Measurements from ENCODE around the gene TRIM39.

The TRIM39 gene

DNA sequence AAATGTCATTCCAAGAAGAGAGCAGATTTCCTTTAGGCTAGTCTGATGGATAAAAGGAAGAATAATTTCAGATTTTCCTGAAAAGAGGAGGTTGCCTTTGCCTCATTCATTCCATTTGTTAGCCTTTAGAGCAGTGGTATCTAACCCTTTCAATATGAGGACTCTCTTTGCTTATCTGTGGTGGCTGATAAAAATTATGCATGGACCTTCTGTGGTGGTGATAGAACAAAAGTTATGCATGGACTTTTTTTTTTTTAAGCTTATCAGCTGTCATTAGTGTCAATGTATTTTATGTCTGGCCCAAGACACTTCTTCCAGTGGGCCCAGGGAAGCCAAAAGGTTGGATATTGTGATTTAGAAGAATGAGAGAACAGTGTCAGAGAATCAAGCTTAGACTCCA lies 1.7 kb downstream of the TRIM39 start:
- DNase-seq = no peak

DNA sequence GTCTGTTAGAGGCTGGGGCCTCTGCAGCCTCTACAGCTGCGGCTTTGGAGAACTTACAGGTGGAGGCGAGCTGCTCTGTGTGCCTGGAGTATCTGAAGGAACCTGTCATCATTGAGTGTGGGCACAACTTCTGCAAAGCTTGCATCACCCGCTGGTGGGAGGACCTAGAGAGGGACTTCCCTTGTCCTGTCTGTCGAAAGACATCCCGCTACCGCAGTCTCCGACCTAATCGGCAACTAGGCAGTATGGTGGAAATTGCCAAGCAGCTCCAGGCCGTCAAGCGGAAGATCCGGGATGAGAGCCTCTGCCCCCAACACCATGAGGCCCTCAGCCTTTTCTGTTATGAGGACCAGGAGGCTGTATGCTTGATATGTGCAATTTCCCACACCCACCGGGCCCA lies 2.6 kb downstream of the TRIM39 start:
- no peak for DNase-seq

DNA sequence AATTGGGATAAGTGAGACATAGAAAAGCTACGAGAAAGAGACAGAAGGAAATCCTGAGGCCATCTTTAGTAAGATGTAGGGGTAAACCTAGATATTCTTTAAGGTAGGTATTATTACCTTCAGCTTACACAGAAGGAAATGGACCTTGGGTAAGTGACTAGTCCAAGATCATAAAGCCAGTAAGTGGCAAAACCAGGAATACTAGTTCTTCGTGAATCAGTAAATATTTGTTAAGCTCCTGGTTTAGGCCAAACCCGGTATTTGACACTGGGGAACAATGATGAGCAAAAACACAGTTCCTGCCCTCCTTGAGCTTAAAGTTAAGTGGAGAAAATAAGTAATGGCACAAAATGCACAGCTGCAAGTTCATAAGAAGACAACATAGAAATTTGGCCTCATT lies 5.3 kb downstream of the TRIM39 start:
- no peak for DNase-seq

DNA sequence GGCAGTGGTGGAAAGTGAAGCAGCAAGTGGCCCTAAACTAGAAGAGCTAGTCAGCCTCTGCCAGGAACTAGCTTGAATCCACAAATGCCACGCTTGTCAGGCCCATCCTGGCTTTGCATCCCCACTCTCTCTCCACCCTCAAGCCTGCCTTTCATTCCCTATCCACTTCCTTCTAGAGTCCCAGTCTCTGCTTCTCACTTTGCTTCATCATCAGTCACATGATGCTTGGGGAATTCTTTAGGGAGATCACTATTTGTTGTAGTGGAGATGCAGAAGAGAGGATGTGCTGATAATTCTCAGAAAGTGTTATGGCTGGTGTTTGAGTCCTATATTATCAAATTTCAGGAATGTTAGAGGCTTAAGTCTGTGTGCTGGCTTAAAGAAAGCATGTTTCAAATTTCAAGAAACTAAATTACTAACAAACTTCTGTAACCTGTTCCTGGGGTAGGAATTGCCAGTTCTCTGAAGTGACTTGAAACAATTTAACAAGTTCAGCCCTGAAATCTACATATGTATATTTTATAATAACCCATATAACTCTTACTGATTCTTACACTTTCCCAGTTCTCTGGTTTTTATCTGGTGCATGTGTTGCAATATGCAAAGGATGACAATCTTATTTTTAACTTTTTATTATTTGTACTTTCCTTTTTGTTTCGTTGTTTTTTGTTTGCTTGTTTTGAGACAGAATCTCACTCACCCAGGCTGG lies 7.5 kb downstream of the TRIM39 start:
- DNase-seq = no peak

DNA sequence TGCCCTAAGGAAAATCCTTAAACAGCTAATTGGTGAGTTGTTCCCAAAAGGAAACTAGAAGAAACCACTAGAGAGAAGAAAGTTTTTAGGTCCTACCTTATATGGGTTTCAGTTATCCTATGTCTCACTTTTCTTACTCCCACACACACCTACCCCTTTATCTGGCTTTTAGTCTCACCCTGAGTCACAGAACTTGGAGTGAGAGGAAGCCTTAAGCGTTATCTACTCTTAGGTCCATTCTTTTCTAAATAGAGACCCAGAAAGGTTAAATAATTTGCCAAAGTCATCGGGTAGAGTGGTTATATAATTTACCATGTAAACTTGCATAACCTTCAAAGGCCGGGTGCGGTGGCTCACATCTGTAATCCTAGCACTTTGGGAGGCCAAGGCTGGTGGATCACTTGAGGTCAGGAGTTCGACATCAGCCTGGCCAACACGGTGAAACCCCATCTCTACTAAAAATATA lies 13.9 kb downstream of the TRIM39 start:
- DNase-seq = no peak

DNA sequence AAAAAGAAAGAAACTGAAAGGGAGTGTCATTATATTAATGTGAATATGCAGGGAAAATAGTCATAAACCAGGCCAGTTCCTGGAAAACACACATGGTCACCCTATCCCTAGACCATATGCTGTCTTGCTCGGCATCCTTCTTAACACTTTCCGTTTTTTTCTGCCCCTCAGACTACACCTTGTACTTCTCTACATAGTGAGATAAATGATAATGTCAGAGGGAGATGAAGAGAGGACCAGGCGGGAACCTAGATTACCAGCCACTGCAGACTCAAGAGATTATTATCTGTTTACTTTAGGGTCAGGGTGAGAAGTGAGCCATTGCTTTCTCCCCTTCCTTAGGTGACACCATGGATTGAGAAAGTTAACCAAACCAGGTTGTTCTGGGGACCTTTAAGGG lies 14.5 kb downstream of the TRIM39 start:
- DNase-seq = no peak

DNA sequence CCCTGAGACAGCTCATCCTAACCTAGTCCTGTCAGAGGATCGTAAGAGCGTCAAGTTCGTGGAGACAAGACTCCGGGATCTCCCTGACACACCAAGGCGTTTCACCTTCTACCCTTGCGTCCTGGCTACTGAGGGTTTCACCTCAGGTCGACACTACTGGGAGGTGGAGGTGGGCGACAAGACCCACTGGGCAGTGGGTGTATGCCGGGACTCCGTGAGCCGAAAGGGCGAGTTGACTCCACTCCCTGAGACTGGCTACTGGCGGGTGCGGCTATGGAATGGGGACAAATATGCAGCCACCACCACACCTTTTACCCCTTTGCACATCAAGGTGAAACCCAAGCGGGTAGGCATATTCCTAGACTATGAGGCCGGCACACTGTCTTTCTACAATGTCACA lies 15.0 kb downstream of the TRIM39 start:
- DNase-seq = no peak

DNA sequence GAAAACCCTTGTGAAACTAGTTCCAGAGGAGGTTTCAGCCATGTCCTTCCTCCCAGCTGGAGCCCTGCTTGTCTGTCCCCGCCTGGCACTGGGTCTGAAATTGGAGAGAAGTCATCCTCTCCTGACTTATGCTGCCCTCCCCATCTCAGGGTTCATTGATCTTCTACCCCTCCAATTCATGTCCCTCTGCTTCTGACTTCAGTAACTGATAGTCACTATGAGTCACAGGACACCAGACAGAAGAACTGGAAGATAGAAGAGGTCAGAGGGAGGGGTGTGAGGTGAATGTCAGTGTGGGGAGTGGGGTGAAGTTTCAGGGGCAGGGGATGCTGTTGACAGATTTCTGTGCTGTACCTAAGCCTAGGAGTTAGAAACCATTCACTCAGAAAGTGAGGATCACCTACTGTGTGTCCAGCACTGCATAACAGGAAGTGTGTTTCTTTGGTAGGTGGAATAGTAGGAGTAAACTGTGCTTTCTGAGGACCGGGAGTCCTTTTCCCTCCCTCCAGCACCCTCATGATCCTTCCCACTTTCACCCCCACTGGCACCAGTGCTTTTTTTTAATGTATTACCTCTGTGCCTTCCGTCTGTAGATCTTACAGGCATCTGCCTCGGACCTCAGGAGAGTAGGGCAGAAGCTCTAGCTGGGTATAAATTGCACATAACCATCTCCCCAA lies 17.6 kb downstream of the TRIM39 start:
- no peak for DNase-seq

DNA sequence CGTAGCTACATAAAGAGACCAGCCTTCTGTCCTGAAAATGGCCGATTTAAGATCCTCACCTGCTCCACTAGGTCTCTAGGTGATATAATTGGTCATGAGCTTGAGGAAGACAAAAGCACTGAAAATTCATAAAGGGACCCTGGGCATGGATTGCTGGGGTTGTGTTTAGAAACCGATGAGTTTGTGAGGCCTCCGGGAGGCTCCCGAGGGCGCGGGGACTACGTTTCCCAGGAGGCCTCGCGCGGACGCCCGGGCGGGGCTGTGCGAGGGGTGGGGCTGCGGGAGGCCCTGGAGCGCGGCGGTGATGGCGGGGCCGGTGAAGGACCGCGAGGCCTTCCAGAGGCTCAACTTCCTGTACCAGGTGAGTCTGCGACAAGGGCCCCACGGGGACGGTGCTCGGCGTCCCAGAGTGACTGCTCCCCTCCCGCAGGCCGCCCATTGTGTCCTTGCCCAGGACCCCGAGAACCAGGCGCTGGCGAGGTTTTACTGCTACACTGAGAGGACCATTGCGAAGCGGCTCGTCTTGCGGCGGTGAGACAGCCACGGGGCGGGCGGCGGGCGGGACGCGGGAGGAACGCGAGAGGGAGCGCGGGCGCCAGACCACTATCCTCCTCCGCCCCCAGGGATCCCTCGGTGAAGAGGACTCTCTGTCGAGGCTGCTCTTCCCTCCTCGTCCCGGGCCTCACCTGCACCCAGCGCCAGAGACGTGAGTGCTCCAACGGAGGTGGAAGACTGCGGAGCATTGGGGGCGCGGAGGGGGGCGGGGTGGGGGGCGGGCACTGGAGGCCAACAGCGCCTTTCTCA lies 18.3 kb downstream of the TRIM39 start, which contains the start of gene RPP21:
Gene RPP21 (plus strand): TSS at position 289 of the 804 bp plus-strand sequence. CDS start 16 bp downstream, at position 305.
- peak; percentile 50 for DNase-seq

DNA sequence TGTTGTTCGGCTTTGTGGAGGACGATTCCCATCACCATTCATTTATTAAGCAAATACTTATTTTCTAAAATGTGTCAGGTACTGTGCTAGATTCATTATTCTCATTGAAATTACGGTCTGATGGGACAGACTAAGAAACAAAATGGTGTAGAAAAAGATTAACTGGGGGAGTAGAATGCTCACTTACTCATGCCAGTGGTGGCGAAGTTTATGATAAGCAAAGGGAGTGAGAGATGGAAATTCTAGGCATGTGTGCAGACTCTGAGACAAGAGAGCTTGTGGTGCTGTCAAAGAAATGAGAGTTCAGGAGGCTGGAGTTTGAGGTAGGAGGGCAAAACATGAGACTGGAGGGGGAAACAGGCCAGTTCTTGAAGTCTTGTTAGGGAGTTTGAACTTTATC lies 19.1 kb downstream of the TRIM39 start:
- DNase-seq = no peak

DNA sequence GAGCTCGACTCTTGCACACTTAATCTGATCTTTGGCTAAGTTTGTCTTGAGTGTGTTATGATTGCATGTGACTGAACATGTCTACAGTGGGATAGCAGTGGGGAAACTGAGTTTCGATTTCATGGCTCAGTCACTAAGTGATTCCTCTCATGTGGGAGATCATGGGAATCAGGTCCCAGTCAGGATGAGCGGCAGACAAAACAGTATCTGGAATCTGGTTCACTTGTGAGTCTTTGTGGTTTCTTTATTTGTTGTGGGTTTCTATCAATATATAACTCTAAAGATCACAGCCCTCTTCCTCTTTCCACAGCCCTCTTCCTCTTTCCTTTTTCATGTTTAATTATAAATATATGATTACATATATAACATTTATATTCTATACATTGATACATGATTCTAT lies 22.2 kb downstream of the TRIM39 start:
- no peak for DNase-seq

DNA sequence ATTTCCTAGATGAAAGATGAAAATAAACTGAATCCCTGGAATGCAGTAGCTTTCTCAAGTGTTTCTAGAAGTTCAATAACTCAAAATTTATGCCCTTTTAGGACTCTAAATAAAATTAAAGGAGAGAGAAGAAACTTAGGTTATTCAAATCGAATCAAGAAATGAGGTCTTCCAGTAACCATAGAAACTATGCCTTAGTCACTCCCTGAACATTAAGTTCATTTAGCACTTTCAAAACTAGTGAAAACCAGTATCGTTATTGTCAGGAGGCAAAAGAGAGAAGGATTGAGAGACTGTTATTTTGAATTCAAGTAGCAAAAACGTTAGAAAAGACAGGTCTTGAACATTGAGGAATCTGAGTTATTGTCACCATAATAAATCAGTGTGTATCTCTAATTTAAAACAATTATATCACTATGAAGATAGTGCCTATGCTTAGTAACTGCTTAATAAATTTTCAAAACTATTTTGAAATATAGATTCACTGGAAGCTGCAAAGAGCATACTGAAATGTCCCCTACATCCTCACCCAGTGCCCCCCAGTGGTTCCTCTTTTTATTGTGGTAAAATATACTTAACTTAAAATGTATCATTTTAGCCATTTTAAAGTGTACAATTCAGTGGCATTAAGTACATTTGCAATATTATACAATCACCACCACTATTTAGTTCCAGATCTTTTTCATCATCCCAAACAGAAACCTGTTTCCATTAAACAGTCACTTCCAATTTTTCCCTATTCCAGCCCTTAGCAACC lies 22.9 kb downstream of the TRIM39 start:
- no peak for DNase-seq

DNA sequence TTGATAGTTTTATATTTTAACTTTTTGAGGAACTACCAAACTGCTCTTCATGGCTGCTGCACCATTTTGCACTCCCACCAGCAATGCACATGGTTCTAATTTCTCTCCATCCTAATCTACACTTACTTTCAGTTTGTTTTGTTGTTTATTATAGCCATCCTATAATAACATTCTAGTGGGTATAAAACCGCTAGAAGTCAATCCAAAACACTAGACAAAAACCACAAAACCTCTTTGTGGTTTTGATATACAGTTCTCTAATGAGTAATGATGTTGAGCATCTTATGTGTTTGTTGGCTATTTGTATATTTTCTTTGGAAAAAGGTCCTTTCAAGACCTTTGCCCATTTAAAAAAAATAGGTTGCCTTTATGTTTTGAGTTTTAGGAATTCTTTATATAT lies 23.8 kb downstream of the TRIM39 start:
- DNase-seq = no peak

DNA sequence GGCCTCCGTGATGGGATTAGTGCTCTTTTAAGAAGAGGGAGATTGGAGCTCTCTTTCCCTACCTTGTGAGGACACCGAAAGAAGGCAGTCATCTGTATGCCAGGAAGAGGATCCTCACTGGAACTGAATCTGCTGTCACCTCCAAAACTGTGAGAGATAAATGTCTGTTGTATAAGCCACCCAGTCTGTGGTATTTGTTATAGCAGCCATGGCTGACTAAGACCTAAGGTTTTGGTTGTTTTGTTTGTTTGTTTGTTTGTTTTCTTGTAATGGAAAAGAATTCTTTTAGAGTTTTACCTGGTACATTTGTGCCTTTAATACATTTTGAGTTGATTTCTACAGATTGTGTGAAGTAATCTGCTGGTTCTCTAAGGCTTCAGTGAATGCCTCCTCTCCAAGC lies 25.8 kb downstream of the TRIM39 start:
- DNase-seq = no peak

DNA sequence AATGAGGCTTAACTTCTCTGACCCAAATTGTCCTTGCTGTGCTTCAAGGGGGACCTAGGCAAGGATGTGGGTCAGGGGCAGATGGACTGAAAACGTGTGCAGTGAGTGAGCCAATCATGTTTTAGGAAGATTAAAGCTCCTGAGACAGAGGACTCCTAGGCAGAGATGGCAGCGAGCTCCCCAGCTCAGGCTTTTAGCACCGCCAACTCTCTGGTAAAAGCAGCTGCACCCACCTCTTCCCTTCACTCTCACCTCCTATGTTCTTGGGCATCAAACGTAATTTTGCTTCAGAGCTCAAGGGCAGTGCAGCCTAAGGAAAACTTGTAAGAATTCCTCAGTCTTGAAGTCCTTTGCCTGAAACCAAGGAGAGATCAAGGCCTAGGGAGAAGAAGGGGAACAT lies 28.6 kb downstream of the TRIM39 start:
- no peak for DNase-seq

DNA sequence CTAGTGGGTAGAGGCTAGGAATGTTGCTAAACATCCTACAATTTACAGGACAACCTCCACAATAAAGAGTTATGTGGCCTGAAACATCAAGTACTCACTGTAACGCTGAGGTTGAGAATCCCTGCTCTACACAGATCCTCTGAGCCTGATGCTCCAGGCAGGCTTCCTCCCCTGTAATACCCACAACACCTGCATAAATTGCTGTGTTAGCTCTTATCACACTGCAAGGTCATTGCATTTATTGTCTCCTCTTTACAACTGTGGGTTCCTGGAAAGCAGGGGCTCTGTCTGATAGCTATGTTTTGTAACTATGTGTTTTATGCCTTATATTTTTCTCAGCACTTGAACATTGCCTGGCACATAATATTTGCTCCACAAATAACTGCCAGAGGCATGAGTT lies 29.8 kb downstream of the TRIM39 start:
- no peak for DNase-seq

DNA sequence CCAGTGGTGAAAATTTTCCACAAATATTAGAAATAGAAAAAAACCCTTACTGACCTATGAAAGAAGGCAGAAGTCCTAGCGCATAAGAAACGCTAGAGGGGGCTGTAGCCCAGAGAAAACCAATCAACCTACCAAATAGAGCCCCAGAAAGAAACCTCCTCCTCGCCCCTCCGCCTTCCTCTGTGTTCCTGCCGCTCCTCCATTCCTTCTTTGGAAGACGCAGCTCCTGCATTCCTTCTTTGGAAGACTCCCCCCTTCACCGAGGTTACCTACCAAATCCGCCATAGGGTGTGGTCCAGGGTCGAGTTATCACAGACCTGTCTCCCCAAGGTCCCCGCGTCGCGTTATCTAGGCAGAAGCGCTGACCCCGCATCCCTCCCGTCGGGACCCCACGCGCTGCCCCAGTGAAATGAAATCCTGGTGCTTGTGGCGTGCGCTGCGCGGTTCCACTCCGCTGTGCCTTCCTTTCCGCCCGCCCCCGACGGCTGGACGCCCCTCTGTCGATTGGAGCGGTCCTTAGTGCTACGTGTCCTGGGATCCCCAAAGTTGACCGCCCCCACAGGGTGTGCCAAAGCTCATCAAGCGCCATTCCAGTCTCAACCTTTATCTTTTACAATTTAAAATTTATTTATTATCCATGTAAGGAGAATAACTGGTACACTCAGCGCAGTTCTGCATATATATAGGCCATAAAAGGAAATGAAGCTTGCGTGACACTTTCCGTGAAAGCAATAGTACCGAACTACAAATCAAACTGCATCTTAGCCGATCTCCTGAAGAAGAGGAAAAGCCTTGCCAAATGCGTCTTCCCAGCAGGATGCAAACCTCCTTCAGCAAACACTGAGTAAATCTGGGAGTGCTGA lies 31.2 kb downstream of the TRIM39 start:
- DNase-seq = peak; percentile 26

DNA sequence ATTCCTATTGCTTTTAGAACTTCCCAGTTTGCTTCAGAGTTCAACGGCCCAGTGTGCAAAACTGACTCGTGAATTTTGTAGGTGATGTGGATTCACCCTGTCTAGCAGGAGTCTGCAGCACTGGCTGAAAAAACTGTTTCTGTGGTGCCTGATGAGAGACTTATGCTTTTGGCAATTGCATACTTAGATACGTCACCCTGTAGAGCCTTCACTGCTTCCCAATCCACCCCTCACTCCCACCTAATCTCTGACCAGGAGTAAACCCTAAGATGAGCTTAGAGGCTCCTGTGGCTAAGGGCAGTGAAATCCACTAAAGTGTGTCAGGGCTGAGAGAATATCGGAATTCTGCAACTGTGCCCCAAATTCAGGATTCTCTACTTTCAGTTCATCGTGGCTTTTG lies 32.5 kb downstream of the TRIM39 start:
- no peak for DNase-seq

DNA sequence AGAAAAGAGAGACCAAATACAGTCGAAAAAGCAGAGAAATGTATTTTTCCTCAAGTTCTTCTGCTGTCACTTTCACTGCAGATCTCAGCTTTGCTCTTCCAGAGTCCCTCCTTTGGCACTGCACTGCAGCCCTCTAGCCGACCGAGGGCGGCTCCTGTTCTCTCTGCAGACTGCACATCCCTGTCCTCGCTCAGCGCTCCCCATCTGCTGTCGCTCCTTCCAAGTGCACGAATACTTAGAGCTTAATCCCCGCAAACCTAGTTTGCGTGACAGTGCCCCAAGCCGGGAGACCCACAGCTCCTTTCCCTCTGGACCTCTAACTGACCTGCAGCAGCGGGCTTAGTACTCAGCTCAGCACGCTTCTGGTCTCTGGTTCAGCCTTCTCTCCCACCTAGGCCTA lies 33.4 kb downstream of the TRIM39 start:
- no peak for DNase-seq

DNA sequence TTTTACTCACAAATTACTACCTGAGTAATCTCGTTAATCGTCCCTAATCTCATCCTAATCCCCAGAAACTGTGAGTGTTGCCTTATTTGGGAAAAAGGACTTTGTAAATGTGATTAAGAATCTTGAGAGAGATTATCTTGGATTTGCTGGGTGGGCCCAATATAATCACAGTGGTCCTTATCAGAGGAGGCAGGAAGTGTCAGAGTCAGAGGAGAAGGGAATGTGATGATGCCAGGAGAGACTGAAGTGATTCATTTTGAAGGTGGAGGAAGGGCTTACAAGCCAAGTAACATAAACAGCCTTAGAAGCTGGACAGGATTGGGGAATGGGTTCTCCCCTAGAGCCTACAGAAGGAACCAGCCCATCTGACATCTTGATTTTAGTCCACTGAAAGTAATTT lies 34.9 kb downstream of the TRIM39 start:
- DNase-seq = no peak

DNA sequence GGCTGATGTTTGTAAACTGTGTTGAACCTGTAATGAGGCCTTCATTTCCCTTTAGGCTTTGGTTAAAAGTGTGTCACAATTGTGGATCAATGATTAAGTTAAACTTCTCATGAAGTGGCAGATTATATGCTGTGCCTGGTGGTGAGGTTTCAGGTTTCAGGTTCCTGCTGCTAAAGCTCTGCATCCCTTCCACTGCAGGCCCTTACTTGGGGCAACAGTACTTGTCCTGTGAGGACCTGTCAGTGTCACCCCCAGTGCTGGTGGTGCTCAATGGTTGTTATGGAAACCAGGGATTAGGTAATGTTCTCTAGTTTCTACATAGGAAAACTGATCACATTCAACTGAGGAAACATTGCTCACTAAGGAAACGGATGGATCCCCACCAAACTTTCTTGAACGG lies 36.7 kb downstream of the TRIM39 start:
- no peak for DNase-seq

DNA sequence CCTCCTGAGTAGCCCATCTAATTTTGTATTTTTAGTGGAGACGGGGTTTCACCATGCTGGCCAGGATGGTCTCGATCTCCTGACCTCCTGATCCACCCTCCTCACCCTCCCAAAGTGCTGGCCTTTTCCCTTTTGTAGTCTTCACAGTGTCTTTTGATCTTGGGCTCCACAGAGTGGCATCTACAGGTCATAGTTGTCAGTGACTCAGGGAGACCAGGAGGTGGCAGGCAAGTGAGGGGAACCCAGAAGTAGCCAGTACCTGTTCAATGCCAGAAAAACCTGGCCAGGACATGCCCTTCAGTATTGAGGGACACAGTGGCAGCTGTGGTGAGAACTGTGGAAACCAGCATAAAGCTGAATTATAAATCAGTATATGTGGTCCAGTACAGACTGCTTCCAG lies 37.9 kb downstream of the TRIM39 start:
- no peak for DNase-seq
